HEK293T (cell line): ENCODE data around the gene ZNF474.

Source experiments
- ARNT ChIP-seq: fragments of 450-650 bp; IDR thresholded peaks from 2 replicates; pipeline ENCODE4 v1.6.1; 2017; ENCODE audit warnings: mild to moderate bottlenecking
- BHLHE40 ChIP-seq: fragments of 450-650 bp; IDR thresholded peaks from 2 replicates; pipeline ENCODE4 v1.6.1; 2016; ENCODE audit warnings: mild to moderate bottlenecking, moderate library complexity, borderline replicate concordance
- CTBP1 ChIP-seq: fragments of 450-650 bp; IDR thresholded peaks from 2 replicates; pipeline ENCODE4 v1.6.1; 2016; ENCODE audit warnings: borderline replicate concordance
- ELF4 ChIP-seq: fragments of 450-650 bp; IDR thresholded peaks from 2 replicates; pipeline ENCODE4 v1.6.1; 2017; ENCODE audit warnings: antibody characterized with exemption
- FOXK2 ChIP-seq: fragments of 450-650 bp; IDR thresholded peaks from 2 replicates; pipeline ENCODE4 v1.6.1; 2016; ENCODE audit warnings: mild to moderate bottlenecking
- FOXM1 ChIP-seq: fragments of 450-650 bp; IDR thresholded peaks from 2 replicates; pipeline ENCODE4 v1.6.1; 2017; ENCODE audit warnings: mild to moderate bottlenecking, borderline replicate concordance
- HDGF ChIP-seq: fragments of 450-650 bp; IDR thresholded peaks from 2 replicates; pipeline ENCODE4 v1.6.1; 2017; ENCODE audit warnings: antibody characterized with exemption, borderline replicate concordance
- NFRKB ChIP-seq: fragments of 450-650 bp; IDR thresholded peaks from 2 replicates; pipeline ENCODE4 v1.6.1; 2016; ENCODE audit warnings: mild to moderate bottlenecking, moderate library complexity
- SP1 ChIP-seq: fragments of 450-650 bp; IDR thresholded peaks from 2 replicates; pipeline ENCODE4 v1.6.1; 2017
- SUZ12 ChIP-seq: fragments of 450-650 bp; IDR thresholded peaks from 2 replicates; pipeline ENCODE4 v1.6.1; 2016; ENCODE audit warnings: mild to moderate bottlenecking
- TARDBP ChIP-seq: fragments of 450-650 bp; IDR thresholded peaks from 2 replicates; pipeline ENCODE4 v1.6.1; 2016
- ZNF384 ChIP-seq: fragments of 450-650 bp; IDR thresholded peaks from 2 replicates; pipeline ENCODE4 v1.6.1; 2016
- TF ChIP-seq, protein P1 (sequence below): fragments of 450-650 bp; IDR thresholded peaks from 2 replicates; pipeline ENCODE4 v1.6.1; 2016

DNA sequence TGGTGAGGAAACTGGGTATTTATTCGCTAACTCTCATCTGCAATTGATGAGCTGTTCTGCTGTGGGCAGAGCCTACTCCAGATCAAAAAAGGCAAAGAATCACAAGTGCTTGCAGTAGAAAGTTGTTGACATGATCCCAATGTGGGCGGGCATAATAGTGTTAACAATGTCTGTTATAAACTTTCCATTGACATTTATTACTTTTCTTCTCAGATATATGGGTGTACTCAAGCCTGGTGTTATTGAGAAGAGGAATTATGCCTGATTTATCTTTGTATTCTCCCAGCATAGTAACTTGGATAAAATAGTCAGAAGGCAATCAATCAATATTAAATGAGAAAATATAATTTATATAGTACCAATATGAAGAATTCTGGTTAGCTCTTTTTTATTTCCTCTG, 47.8 kb downstream of the ZNF474 start:
- TF ChIP-seq SP1: no peak
- no peak for TF ChIP-seq TARDBP
- TF ChIP-seq ZNF384: no peak
- no peak for TF ChIP-seq BHLHE40
- no peak for TF ChIP-seq FOXM1
- no peak for TF ChIP-seq HDGF
- no peak for TF ChIP-seq NFRKB
- no peak for TF ChIP-seq SUZ12
- TF ChIP-seq ELF4: no peak
- TF ChIP-seq, protein P1, sequence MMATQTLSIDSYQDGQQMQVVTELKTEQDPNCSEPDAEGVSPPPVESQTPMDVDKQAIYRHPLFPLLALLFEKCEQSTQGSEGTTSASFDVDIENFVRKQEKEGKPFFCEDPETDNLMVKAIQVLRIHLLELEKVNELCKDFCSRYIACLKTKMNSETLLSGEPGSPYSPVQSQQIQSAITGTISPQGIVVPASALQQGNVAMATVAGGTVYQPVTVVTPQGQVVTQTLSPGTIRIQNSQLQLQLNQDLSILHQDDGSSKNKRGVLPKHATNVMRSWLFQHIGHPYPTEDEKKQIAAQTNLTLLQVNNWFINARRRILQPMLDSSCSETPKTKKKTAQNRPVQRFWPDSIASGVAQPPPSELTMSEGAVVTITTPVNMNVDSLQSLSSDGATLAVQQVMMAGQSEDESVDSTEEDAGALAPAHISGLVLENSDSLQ: peak; percentile 84
- no peak for TF ChIP-seq ARNT
- no peak for TF ChIP-seq FOXK2
- TF ChIP-seq CTBP1: no peak
